Natural killer cell (primary cell): ENCODE results near the gene B4GALT1. TPM values are rescaled to one million over a fixed set of nuclear protein-coding genes. Genes with fewer than 3 reads are reported as not detected.

Experiments
- ATAC-seq, 3 donors: fragments of 150-1000 bp in 2 of 3; fragments of 200-7000 bp in 1 of 3; cut with Tn5 transposase; 1 replicate in 1 of 3; 2 replicates in 2 of 3; pipeline ENCODE4 v1.10.0; 2021; ENCODE audit warnings: mild to moderate bottlenecking in 2 of 3, moderate library complexity in 2 of 3
- DNase-seq, 2 donors: peaks; one replicate each; pipeline versions ENCODE4 v3.0.0 to v3.0.0-alpha.2; 2013 to 2021; ENCODE audit warnings: mixed read lengths in 1 of 2
- H3K27ac ChIP-seq: one replicate; pipeline ENCODE4 v1.5.1; 2013; ENCODE audit warnings: mild to moderate bottlenecking, low read length
- H3K27me3 ChIP-seq: one replicate; pipeline ENCODE4 v1.6.1; 2013; ENCODE audit warnings: low read length; ENCODE audit not compliant: control insufficient read depth, insufficient read depth
- H3K36me3 ChIP-seq: one replicate; pipeline ENCODE4 v1.6.1; 2013; ENCODE audit warnings: low read length; ENCODE audit not compliant: control insufficient read depth, insufficient read depth
- H3K4me1 ChIP-seq: one replicate; pipeline ENCODE4 v1.6.1; 2013; ENCODE audit warnings: low read length; ENCODE audit not compliant: control insufficient read depth, insufficient read depth
- H3K4me3 ChIP-seq: one replicate; pipeline ENCODE4 v1.5.1; 2013; ENCODE audit warnings: low read length
- H3K9me3 ChIP-seq: one replicate; pipeline ENCODE4 v1.6.1; 2013; ENCODE audit warnings: low read length; ENCODE audit not compliant: control insufficient read depth, insufficient read depth
- H3K27ac Mint-ChIP-seq, 2 donors: one replicate each; pipeline ENCODE4 v1.8.0; 2022; ENCODE audit warnings: mild to moderate bottlenecking in 2 of 2, mixed read lengths in 2 of 2, moderate library complexity in 1 of 2
- H3K27me3 Mint-ChIP-seq, 2 donors: one replicate each; pipeline ENCODE4 v1.8.0; 2022; ENCODE audit warnings: low read depth in 2 of 2, mixed read lengths in 2 of 2
- H3K36me3 Mint-ChIP-seq: one replicate; pipeline ENCODE4 v1.8.0; 2022; ENCODE audit warnings: mixed read lengths
- H3K4me1 Mint-ChIP-seq, 2 donors: one replicate each; pipeline ENCODE4 v1.8.0; 2022; ENCODE audit warnings: mixed read lengths in 2 of 2
- H3K4me3 Mint-ChIP-seq: one replicate; pipeline ENCODE4 v1.8.0; 2022; ENCODE audit warnings: mild to moderate bottlenecking, moderate library complexity, mixed read lengths
- H3K9me3 Mint-ChIP-seq, 2 donors: one replicate each; pipeline ENCODE4 v1.8.0; 2022; ENCODE audit warnings: mixed read lengths in 2 of 2
- WGBS: methylation state at CpG from one replicate; pipeline ENCODE4 v1.1.7; 2013; ENCODE audit warnings: missing lambda C conversion rate; ENCODE audit not compliant: insufficient coverage; 5-methylcytosine and 5-hydroxymethylcytosine counted together
- intact Hi-C: fragments of 100-400 bp; cut with micrococcal nuclease; formaldehyde crosslinking; loops from one replicate; pipeline ENCODE4 v1.14.2; 2022
- total RNA-seq, 4 donors: library from RNA; stranded (reverse); fragments of 120-200 nt in 1 of 4; gene quantifications; one replicate each; pipeline versions ENCODE4 v1.2.3 to v1.2.4, GENCODE V29; 2013 to 2022
- TF ChIP-seq, protein P1 (sequence below): fragments of 200-600 bp; IDR thresholded peaks from one replicate; pipeline ENCODE4 v1.8.0; 2022; ENCODE audit warnings: antibody characterized with exemption

Gene B4GALT1
- total RNA-seq, 3 donors from 2014 or later (not counting 1 experiment from before 2014, with no cell fraction given) = 122 to 143 (median 128) TPM

DNA sequence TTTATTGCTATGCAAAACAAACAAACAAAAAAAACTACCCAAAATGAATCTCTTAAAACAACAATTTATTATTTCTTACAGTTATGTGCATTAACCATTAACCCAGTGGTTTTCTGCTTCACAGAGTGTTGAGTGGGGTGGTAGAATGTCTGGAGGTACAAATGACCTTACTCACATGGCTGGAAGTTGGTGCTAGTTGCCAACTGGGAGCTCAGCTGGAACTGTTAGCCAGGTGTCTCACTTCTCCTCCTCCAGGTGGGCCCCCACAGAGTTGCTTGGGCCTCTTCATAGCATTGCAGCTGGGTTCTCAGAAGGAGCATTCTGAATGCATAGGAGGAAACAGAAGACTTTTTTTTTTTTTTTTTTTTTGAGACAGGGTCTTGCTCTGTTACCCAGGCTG lies 10.5 kb upstream of the B4GALT1 start:
- TF ChIP-seq, protein P1, sequence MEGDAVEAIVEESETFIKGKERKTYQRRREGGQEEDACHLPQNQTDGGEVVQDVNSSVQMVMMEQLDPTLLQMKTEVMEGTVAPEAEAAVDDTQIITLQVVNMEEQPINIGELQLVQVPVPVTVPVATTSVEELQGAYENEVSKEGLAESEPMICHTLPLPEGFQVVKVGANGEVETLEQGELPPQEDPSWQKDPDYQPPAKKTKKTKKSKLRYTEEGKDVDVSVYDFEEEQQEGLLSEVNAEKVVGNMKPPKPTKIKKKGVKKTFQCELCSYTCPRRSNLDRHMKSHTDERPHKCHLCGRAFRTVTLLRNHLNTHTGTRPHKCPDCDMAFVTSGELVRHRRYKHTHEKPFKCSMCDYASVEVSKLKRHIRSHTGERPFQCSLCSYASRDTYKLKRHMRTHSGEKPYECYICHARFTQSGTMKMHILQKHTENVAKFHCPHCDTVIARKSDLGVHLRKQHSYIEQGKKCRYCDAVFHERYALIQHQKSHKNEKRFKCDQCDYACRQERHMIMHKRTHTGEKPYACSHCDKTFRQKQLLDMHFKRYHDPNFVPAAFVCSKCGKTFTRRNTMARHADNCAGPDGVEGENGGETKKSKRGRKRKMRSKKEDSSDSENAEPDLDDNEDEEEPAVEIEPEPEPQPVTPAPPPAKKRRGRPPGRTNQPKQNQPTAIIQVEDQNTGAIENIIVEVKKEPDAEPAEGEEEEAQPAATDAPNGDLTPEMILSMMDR = no peak
- no peak overlapping the region for H3K27ac Mint-ChIP-seq
- no peak overlapping the region for H3K4me3 Mint-ChIP-seq
- H3K9me3 Mint-ChIP-seq = no peaks in the 10 kb centered on the region
- ATAC-seq (no peak), DNase-seq (no peak)
- Histone ChIP-seq H3K27me3 (no peaks in the 10 kb centered on the region), H3K4me3 (no peak overlapping the region), H3K27ac (no peak overlapping the region), H3K9me3 (no peaks in the 10 kb centered on the region), H3K36me3 (no peaks in the 10 kb centered on the region), H3K4me1 (no peaks in the 10 kb centered on the region)
- H3K4me1 Mint-ChIP-seq = peaks cover 9 to 10% of the 10 kb centered on the region in 2 donors
- no peaks in the 10 kb centered on the region for H3K36me3 Mint-ChIP-seq
- no peaks in the 10 kb centered on the region for H3K27me3 Mint-ChIP-seq
- intact Hi-C loops = no loop called here

DNA sequence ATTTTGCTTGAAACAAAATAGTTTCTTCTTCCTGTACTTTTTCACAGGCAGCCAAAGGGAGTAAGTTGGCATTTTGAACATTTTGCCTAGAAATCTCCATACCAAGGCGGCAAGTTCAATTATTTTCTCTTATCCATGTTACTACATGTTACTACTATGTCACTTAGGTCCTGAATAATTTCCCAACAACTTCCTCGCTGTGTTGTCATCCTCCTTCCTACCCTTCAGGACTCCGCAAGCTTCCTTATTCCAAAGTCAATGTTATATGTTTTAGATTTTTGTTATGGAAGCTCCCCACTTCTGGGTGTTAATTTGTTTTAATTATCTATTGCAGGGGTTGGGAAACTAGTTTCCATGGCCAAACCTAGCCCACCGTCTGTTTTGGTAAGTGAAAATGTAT lies 9.9 kb upstream of the B4GALT1 start:
- Mint-ChIP-seq H3K36me3 (no peaks in the 10 kb centered on the region), H3K27ac (no peak overlapping the region), H3K4me1 (peaks cover 10 to 12% of the 10 kb centered on the region in 2 donors), H3K4me3 (no peak overlapping the region), H3K9me3 (no peaks in the 10 kb centered on the region), H3K27me3 (no peaks in the 10 kb centered on the region)
- Histone ChIP-seq H3K4me3 (no peak overlapping the region), H3K27me3 (no peaks in the 10 kb centered on the region), H3K4me1 (no peaks in the 10 kb centered on the region), H3K36me3 (no peaks in the 10 kb centered on the region), H3K9me3 (no peaks in the 10 kb centered on the region), H3K27ac (no peak overlapping the region)
- DNase-seq = no peak
- TF ChIP-seq, protein P1 = no peak
- 84% methylated on average over 2 of the region's 4 CpGs for WGBS
- no peak for ATAC-seq
- intact Hi-C loops = no loop called here

DNA sequence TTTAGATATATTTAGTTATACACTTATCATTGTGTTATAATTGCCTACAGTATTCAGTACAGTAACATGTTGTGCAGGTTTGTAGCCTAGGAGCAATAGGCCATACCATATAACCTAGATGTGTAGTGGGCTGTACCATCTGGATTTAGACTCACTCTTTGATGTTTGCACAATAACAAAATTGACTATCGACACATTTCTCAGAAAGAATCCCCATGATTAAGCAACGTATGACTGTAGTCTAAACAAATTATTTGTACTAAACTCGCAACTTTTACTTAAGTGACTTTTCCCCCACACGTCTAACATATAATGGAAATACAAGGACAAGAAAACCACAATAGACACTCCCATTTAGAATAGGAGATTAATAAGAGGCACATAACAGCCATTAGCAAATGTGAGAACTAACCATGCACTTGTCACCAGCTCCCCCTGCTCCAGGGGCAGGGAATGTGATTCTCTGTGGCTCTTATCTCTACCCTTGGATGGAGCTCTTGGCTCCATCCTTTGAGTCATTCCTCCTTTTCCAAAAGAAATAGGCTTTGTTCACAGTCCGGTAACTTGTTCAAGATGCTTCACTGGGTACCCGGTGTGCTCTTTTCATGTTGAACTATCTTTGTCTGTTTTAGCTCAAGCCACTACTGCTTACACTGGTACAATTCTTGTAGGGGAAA lies 8.7 kb upstream of the B4GALT1 start:
- Histone ChIP-seq H3K36me3 (no peaks in the 10 kb centered on the region), H3K27ac (no peak overlapping the region), H3K27me3 (no peaks in the 10 kb centered on the region), H3K4me1 (no peaks in the 10 kb centered on the region), H3K4me3 (no peak overlapping the region), H3K9me3 (no peaks in the 10 kb centered on the region)
- TF ChIP-seq, protein P1 = no peak
- Mint-ChIP-seq H3K27ac (no peak overlapping the region), H3K4me3 (no peak overlapping the region), H3K36me3 (no peaks in the 10 kb centered on the region), H3K4me1 (peaks cover 4 to 6% of the 10 kb centered on the region in 2 donors), H3K9me3 (no peaks in the 10 kb centered on the region), H3K27me3 (no peaks in the 10 kb centered on the region)
- DNase-seq (no peak), ATAC-seq (no peak)
- intact Hi-C loops = no loop called here
- 85% methylated on average over 4 of the region's 6 CpGs for WGBS
